Measurements from ENCODE around the gene SUN2.

The SUN2 gene

GRCh38 chr22:38766076-38766777 lies 10.4 kb upstream of the SUN2 start (continued):
- TF ChIP-seq HIC1 (tag by site-specific recombination; IDR thresholded peaks at IDR 0.05), result 0 out of 2 replicates have a peak, but pooled peaks have one; percentile 28
- TF ChIP-seq SCRT1 (tag by site-specific recombination; IDR thresholded peaks at IDR 0.05; ENCODE audit: borderline replicate concordance), result peak; percentile 62
- no peak for TF ChIP-seq ZNF645 (tag by site-specific recombination; IDR thresholded peaks at IDR 0.05)
- TF ChIP-seq PRDM10 (tag by site-specific recombination; IDR thresholded peaks at IDR 0.05), result 0 out of 2 replicates have a peak, but pooled peaks have one; percentile 30
- TF ChIP-seq ZNF521 (tag by site-specific recombination; IDR thresholded peaks at IDR 0.05), result no peak
- peak; percentile 91 for TF ChIP-seq SCRT2 (tag by site-specific recombination; IDR thresholded peaks at IDR 0.05)
- TF ChIP-seq ZNF704 (tag by site-specific recombination; IDR thresholded peaks at IDR 0.05), result no peak
- no peak for TF ChIP-seq SETDB1 (IDR thresholded peaks at IDR 0.05; ENCODE audit: insufficient read length, low read length)
- TF ChIP-seq ZNF138 (tag by site-specific recombination; IDR thresholded peaks at IDR 0.05; ENCODE audit: borderline replicate concordance), result no peak
- peak; percentile 43 for TF ChIP-seq ZNF366 (tag by site-specific recombination; conservative IDR thresholded peaks at IDR 0.05)
- TF ChIP-seq YY1 (tag by site-specific recombination; IDR thresholded peaks at IDR 0.05), result no peak
- no peak for TF ChIP-seq ZNF529 (tag by site-specific recombination; IDR thresholded peaks at IDR 0.05; ENCODE audit: insufficient replicate concordance)
- TF ChIP-seq ZBTB17 (tag by site-specific recombination; IDR thresholded peaks at IDR 0.05), result peak; percentile 60
- TF ChIP-seq ZNF48 (tag by site-specific recombination; IDR thresholded peaks at IDR 0.05), result no peak
- TF ChIP-seq ZEB2 (tag by site-specific recombination; IDR thresholded peaks at IDR 0.05), result peak; percentile 48; the same call in 1 of the 2 replicates
- TF ChIP-seq ZNF155 (tag by site-specific recombination; IDR thresholded peaks at IDR 0.05), result no peak
- TF ChIP-seq, protein P1, sequence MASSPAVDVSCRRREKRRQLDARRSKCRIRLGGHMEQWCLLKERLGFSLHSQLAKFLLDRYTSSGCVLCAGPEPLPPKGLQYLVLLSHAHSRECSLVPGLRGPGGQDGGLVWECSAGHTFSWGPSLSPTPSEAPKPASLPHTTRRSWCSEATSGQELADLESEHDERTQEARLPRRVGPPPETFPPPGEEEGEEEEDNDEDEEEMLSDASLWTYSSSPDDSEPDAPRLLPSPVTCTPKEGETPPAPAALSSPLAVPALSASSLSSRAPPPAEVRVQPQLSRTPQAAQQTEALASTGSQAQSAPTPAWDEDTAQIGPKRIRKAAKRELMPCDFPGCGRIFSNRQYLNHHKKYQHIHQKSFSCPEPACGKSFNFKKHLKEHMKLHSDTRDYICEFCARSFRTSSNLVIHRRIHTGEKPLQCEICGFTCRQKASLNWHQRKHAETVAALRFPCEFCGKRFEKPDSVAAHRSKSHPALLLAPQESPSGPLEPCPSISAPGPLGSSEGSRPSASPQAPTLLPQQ (tag by site-specific recombination; IDR thresholded peaks at IDR 0.05), result peak; percentile 90
- TF ChIP-seq IKZF3 (tag by site-specific recombination; IDR thresholded peaks at IDR 0.05), result peak; percentile 79; the same call in 1 of the 2 replicates
- no peak for TF ChIP-seq ZNF274 (IDR thresholded peaks at IDR 0.05; ENCODE audit: low read length)
- no peak for TF ChIP-seq ZNF274 (tag by site-specific recombination; IDR thresholded peaks at IDR 0.05; ENCODE audit: borderline replicate concordance)
- TF ChIP-seq ZNF202 (tag by site-specific recombination; IDR thresholded peaks at IDR 0.05; ENCODE audit: borderline replicate concordance), result no peak
- TF ChIP-seq ZNF571 (tag by site-specific recombination; IDR thresholded peaks at IDR 0.05), result no peak
- no peak for TF ChIP-seq SP3 (tag by site-specific recombination; IDR thresholded peaks at IDR 0.05)
- TF ChIP-seq ZNF211 (tag by site-specific recombination; IDR thresholded peaks at IDR 0.05; ENCODE audit: low read depth), result no peak
- TF ChIP-seq ZIC2 (tag by site-specific recombination; IDR thresholded peaks at IDR 0.05), result peak; percentile 65
- TF ChIP-seq FEZF1 (tag by site-specific recombination; IDR thresholded peaks at IDR 0.05), result peak; percentile 63; the same call in 1 of the 2 replicates
- peak; percentile 77 for TF ChIP-seq ZFP69B (tag by site-specific recombination; IDR thresholded peaks at IDR 0.05)
- 0 out of 2 replicates have a peak, but pooled peaks have one; percentile 46 for TF ChIP-seq KLF8 (tag by site-specific recombination; IDR thresholded peaks at IDR 0.05)
- TF ChIP-seq ZNF600 (tag by site-specific recombination; IDR thresholded peaks at IDR 0.05), result no peak
- TF ChIP-seq ZNF670 (tag by site-specific recombination; IDR thresholded peaks at IDR 0.05; ENCODE audit: low read depth), result no peak
- no peak for TF ChIP-seq ZNF549 (tag by site-specific recombination; IDR thresholded peaks at IDR 0.05)

Data from HEK293 (cell line).